Measurements from ENCODE around the gene RHOU.

The RHOU gene

DNA sequence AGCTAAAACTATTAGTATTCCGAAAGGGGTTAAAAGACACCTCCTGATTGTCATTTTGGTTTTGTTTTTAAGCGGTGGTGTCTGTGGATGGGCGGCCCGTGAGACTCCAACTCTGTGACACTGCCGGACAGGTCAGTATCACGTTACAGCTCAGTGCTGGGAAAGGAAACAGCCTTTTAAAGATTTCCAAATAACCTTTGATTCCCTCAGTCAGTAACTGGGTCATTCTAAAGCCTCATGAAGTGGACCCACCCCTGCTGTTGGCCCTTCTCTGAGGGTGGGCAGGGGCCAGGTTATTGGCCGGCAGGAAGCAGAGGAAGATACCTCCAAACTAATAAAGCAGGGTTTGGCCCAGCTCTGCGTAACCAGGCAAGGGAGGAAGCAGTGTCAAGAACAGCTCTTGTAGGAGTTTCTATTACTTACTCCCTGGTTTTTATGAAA lies 2.3 kb downstream of the RHOU start:
- DNase-seq: no peak

DNA sequence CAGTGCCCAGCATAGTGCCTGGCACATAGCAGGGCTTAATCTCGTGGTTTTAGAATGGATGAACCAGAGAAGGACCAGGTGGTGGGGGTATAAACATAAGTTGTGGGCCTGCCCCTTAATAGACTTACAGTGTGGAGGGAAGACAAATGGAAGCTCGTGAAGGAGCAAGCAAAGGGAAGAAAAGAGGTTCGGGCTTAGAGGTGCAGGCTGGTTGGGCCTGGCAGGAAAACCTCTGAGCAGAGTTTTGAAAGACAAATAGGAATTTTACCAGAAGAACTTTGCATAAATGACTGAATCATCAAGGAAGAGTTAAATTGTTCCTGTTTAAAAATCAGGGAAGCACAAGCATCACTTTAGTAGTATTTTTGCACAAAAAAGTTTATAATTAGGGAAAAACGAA lies 4.5 kb downstream of the RHOU start:
- DNase-seq: no peak

DNA sequence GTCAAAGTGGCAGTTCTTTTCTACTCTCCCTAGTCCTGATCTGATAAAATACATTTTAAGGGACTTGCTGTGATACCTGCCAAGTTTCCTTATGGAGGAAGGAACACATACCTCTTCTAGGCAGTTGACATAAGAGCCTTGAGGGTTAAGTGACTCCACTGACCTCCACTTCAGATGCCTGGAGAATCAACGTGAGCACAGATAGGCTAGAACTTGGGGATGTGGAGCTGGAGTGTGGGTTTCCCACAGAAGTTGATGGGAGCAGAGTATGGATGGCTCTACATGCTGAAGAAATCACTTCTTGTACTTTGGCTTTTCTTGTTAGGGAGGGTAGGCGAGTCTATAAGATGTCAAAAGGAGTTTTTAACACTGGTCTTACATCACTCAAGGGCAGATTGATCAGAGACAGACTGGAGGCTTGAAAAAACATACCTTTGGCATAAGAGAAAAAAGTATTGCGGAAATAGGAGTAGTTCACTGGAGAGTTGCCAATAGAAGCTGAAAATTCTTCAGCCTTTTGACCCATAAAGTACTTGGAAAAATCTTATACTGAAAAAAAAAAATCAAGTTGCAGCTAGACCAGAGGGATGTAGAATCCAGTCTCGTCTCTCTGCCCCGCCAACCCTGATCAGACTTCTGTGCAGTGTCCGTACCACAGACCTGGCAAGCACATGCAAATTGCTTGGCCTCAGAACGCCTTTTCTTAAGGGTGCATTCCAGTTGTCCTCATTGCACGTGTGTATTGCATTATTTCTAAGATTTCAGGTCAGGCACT lies 5.5 kb downstream of the RHOU start:
- no peak for DNase-seq

DNA sequence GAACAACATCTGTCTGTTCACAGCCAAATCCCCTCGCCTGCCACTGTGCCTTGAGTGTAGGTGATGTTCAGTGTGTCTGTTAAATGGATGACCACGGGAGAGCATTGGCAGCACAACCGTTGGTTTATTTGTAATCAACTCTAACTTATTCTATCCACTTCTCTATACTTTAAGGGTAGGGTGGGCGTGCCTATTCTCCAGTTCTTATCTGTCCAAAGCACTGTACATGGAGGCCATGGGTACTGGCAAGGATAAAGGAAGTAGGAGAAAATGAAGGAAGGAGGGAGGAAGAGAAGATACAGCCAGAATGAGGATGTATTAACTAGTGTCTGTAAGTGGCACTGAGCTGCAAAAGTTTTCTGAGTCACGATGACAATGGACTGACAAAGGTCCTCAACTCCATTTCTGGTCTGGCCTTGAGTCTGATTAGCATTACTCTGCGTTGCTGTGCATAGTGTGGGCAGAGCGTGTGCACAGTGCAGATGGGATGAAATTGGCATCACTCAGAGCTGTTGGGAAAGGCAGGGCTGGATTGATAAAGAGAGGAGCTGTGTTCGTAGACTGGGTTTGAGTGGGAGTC lies 7.1 kb downstream of the RHOU start:
- no peak for DNase-seq

DNA sequence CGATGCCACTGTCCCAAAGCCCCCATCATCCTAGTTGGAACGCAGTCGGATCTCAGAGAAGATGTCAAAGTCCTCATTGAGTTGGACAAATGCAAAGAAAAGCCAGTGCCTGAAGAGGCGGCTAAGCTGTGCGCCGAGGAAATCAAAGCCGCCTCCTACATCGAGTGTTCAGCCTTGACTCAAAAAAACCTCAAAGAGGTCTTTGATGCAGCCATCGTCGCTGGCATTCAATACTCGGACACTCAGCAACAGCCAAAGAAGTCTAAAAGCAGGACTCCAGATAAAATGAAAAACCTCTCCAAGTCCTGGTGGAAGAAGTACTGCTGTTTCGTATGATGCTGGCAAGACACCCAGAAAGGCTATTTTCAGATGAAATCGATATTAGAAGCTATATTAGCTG lies 8.1 kb downstream of the RHOU start:
- no peak for DNase-seq

DNA sequence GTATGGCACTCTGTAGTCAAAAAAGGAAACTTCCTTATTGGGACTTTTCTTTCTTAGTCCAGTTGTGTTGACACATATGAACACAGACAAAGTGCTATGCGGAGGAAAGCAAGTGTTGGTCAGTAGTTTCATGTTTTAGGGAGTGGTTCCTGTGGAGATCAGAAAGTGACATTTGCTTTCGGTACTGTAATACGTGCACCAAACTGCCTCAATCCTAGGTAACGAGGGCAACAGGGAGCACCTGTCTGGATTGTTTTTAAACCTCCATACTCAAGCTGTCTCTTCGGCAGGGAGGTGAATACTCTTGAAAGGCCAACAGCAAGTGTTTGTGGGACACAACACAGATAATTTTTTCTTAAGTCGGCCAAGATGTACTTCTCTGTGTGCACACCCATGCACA lies 9.1 kb downstream of the RHOU start:
- DNase-seq: no peak

DNA sequence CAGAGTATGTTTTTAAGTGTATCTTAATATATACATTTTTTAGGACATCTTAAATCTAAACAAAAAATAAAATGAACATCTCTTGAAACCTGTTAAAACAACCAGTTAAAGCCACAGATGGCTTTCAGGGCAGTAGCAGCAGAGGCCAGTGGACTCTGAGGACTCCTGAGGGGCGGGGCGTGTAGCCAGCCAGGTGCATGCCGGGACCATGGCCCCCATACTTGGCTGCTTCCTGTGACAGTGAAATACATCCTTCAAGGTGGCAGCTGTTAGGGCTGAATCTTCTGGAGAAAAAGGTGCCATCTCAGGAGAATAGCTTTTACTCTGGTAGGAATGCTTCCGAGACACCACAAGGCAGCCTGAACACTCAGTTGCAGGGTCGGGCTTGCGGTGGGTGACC lies 9.6 kb downstream of the RHOU start:
- DNase-seq: no peak

DNA sequence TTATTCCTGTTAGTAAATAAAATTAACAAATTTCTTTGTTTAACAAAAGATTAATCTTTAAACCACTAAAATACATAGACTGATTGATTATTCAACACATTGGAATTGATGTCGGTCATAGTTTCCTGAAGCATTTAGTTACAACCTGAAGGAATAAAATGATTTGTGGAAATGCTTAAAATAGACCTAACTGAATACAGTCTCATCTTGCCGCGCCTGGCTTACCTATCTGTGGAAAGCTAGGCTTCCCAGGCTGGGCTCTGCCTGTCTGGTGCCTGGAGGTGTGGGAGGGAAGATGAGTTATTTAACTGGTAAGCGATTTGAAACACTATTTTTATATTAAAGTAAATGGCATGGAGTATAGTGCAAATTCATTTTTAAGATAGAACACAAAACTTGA lies 10.2 kb downstream of the RHOU start:
- DNase-seq: no peak

DNA sequence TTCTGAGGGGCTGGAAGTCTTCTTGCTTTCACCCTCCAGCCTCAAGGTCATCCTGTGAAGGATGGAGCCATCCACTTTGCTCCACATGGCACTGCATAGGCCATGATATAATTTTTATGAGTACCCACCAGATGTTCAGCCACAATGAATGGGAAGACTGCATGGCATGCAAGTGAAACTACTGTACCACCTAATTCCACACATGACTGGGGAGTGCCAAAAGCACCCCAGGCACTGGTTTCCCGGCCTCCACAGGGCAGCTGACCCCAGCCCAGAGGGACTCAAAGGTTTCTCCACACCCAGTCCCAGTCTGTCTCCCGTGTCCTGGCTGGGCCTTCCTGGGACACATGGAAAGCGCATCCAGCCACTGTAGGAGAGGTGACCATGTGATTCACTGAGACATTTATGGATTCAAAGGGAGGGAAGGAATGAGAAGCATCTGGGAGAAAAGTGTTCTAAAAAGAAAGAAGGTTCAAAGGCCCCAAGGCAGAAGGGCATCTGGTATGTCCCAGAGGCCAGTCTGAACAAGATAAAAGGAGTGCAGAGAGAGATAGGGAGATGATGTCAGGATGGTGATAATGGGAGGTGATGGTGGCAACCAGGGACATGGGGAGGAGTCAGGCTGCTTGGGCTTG lies 12.1 kb downstream of the RHOU start:
- no peak for DNase-seq

DNA sequence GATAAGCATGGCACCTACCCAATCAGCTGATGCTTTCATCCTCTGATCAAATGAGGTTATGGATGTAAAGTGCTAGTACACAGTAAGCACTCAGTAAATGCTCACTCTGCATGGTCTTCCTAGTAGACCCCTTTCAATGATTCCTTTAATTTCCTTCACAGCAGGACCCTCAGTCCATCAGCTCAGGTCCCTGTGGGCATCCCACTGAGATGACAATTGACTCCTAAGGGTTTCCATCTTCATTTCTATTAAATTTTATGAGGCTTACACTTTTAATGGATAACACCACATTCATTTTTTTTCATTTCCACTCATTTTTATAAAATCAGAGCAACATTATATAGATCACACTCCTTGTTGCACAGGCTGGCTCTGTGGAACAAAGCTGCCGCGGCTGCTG lies 12.8 kb downstream of the RHOU start:
- DNase-seq: no peak

DNA sequence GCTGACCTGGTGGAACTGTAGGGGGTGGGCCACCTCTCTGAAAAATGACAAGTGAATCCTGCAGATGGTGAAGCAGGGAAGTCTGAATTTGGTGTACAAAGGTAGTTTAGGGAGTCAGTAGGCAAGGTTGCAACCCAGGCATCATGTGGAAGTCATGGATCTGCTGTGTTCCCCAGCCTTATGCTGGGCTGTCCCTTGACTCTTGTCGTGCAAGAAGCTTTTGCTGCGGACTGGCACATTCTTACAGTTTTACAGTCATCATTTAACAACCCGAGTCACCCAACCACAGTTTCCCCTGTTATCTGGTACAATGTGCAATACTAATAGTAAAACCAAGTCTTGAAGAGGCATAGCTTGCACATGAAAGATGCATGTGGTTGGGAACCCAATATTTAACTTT lies 13.2 kb downstream of the RHOU start:
- DNase-seq: no peak

DNA sequence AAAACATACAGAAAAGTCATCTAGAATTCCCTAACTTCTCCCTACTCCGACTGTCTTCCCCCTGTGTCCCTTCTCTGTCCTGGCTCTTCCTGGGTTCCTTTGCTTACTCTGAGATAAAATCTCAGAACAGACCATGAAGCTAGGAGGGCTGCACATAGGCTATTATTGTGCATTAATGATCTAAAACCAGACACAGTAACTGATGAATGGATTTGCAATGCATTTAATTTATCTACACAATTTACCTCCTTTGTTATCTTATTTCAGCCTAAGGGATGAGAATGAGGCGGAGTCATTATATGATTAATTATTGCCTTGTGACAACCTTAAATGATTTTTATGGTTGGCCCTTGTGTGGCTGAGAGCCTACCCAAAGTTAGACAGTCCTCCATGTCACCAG lies 14.5 kb downstream of the RHOU start:
- no peak for DNase-seq

DNA sequence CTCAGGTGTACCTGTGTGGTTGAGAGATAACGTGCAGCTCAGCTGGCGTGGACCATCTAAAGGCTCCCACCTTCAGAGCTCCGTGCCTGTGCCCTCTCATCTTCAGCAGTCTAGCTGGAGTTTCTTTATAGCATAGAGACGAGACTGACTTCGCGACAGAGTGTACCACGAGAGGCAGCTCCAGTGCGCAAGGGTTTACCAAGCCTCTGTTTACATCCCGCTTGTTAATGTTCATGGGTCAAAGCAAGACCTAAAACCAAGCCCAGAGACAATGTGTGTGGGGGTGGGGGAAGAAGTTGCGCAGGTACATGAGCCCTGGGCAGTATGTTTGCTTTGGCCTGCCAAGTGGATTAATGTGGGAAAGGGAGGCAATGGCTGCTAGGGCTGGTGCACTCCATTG lies 15.6 kb downstream of the RHOU start:
- no peak for DNase-seq

DNA sequence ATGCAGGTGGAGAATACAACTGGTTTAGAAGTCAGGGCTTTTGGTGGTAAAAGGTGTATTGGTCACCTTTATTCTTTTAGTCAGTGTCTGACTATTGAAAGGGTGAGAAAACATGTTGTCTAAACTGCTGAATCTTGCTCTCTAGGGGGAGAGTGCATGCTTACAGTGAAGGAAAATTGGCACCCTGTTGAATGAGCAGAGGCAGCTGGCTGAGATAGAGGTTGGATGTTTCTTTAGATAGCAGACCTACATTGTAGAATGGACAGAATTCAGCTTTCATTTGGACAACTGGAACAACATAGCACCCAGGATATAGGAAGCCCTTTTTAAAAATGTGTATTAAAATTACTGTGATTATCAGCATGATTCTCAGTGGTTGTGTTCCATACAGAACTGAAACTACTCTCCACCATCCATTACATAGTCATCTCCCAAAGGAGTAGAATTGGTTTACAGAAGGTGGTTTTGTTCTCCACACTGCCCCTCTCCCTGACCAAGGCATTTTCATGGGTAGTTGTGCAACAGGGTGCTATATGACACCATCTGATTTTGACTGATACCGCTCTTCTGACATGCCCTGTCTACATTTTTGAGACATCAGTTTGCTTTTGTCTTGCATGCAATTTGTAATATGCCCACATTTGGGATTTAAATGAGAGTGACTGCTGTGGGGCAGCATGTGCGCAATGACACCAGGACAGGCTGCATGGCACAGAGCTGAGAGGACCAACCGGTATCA lies 16.2 kb downstream of the RHOU start:
- no peak for DNase-seq

DNA sequence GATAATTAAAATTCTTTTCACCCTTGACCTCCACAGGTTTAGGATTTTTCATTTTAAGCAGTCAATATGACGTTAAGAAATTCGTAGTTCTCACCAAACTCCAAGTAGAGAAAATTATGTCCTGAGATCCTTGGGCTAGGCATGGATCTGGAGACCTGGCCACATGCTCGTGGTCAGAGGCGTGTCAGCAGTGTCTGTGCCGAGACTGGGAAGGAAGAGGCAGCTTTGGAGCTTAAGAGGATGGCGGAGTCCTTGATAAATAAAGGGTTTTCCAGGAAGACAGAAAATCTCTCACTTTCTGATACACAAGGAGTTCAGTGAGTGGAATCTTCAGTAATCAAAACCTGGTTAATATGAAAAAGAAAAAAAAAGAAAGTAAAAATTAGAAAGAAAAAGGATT lies 17.0 kb downstream of the RHOU start:
- DNase-seq: no peak

DNA sequence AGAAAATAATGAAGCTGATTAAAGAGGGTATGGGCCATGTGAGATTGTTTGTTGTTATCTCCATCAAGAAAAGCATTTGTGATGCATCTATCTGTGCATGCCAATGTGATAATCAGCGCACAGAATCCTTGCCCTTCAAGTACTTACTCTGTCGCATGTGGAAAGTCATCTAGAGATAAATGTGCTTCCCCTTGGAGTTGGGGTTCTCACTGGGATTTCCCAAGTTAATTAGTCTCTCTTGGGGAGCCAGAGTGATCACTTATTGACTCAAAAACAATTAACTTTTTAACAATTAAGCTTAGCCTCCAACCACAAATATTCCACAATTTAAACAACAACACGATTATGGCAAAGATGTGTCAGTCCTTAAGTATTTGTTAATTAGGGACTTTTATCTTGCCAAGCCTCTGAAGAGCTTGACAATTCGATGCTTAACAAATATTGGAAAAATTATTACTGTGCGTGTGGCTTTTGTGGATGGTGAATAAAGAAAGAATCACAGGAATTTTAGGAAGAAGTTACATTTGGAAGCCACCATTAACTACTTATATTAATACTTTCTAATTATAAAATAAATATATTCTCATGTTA lies 17.5 kb downstream of the RHOU start:
- DNase-seq: no peak

DNA sequence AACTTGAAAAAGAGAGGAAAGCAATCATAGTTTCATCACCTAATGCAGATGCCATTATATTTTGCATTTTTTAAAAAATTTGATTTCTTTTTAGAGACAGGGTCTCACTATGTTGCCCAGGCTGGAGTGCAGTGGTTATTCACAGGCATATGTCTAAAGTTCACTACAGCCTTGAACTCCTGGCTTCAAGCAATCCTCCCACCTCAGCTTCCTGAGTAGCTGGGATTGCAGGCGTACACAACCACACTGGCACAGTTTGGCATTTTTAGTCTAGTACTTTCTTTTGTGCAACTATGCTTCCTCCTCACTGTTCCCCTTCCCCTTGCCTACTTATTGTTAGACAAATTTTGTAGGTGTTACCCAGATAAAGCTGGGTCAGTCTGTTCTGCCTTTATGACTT lies 18.0 kb downstream of the RHOU start:
- DNase-seq: no peak

DNA sequence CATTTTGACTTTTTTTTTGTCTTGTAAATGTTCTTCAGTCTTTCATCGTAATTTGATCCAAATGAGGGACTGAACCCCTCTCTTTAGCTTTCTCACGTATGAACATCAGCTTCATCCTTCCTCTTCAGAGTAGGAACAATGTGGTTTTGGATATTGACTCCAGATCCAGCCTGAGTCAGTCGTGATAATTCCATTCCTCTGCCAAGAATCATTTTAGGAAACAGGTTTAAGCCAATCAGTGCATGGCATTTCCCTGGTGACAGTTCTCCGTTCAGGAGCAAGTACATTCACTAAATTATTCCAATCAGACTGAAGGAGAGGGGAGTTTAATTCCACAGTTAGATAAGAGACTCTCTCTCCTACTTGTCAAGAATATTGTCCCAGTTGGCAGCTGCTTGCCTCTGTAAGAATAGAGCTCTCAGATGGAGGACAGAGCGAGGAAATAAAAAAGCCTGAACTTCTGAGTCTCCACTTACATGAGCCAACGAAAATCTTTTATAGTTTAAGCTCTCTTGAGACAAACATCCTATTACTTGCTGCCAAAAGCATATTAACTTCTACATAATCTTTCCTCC lies 18.6 kb downstream of the RHOU start:
- DNase-seq: no peak

DNA sequence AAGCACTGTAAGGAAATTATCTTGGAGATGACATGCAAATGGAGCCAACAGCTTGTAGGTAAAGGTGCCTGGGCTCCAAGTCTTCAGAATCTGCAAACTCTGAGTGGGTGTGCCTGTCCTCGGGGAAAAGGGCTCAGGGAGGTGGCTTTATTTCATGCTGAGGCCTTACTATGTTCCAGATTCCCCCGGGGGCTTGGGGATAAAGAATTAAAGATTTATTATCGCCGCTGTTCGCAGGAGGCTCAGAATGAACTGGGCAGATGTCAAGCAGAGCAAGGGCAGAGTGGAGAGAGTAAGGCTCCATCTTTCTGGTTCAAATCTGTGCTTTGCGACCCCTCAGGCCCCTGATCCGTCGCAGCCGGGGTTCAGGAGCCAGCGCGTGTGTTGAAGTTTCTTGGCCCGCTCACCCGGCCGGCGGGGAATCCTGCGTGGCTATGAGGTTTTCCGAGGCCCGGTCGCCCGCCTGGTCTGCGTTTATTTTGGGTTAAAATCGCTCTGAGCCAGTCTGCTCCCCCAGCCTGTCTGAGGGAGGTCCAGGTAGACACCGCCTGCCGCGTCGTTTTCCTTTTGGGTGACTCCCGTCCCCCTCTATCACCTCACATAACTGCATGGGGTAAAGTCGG lies 19.5 kb downstream of the RHOU start:
- DNase-seq: no peak

DNA sequence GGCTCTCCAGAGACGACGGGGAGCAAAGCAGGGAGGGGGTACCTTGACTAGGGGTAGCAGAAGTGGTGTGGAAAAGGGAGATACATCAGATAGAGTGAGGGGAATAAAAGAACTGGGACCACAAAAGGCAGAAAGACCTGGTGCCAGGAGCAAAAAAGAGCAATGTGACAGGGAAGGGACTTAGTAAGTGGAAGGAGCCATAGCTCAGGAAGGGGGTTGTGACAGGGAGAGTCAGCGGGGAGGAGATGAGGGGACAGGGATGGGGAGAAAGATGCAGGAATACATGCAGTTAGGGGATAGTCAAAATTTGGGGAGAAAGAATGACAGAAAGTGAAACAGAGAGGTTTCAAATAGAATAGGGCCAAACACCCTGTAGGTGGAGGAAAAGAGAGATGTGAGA lies 20.5 kb downstream of the RHOU start:
- DNase-seq: no peak

DNA sequence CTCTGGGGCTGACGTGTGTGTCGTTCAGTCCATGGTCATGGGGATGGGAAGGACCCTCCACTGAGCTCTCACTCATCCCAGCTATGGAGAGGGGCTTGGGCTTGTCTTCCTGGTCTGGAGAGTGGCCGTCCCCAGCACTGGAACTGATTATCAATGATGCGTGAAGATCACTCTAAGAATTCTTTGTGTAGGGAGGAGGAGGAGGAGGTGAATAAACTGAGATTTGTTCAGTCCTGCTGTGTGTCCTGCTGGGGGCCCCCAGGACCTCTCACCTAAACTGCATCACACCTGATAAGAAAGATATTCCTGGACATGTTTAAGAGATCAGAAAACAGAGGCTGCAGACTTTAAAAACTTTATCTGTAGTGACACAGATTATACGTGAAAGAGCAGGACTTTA lies 21.2 kb downstream of the RHOU start:
- DNase-seq: no peak

DNA sequence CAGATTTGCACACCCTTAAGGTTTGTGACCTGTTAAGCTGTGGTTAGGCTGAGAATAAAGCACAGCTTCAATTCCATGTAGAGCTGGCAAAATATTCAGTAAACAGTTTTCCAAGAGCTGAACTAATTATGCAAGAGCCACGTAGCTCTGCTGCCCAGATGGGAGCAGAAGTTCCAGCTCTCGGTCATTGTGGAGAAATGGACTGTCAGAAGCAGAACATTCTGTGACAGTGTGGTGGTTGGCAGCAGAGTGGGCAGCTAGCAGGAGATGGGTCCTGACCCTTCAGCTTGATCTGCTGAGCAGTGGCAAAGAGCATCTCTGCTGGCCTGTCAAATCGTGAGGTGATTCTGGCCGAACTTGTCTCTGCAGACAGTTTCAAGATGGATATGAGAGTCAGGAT lies 23.2 kb downstream of the RHOU start:
- DNase-seq: no peak

DNA sequence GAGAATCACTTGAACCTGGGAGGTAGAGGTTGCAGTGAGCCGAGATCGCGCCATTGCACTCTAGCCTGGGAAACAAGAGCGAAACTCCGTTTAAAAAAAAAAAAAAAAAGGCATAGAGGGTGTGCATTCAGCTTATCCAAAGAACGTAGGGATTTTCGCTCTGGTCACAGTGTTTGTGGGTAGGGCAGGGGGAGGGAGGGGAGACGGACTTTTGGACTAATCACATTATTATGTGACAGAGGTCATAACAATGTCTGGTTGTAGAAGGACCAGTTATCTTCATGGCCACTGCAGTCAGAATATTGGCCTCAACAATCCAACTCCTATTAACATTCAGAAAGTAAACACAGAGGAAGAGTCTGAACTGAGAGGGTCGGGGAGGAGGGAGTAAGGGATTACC lies 25.7 kb downstream of the RHOU start:
- no peak for DNase-seq
